Hepatocyte (in vitro differentiated cells): ENCODE data around the gene OSBPL10. TPM values are rescaled to one million over a fixed set of nuclear protein-coding genes. Genes with fewer than 3 reads are reported as not detected.

Experiments
- DNase-seq: peaks from one replicate; pipeline ENCODE4 v3.0.0-alpha.2; 2016; ENCODE audit warnings: low spot score
- H2AFZ ChIP-seq: fragments of 200-600 bp; sonication (generic); 2 replicates; pipeline ENCODE4 v1.6.0; 2016; ENCODE audit warnings: antibody characterized with exemption, mild to moderate bottlenecking
- H3K27ac ChIP-seq: fragments of 200-600 bp; sonication (generic); 2 replicates; pipeline ENCODE4 v1.5.1; 2016; ENCODE audit warnings: mild to moderate bottlenecking
- H3K27me3 ChIP-seq: fragments of 200-600 bp; sonication (generic); 2 replicates; pipeline ENCODE4 v1.6.1; 2016
- H3K36me3 ChIP-seq: fragments of 200-600 bp; sonication (generic); replicated peaks from 2 replicates; pipeline ENCODE4 v1.5.1; 2016; ENCODE audit warnings: low read depth; ENCODE audit not compliant: insufficient read depth
- H3K4me1 ChIP-seq: fragments of 200-600 bp; sonication (generic); 2 replicates; pipeline ENCODE4 v1.5.1; 2016; ENCODE audit warnings: mild to moderate bottlenecking, moderate library complexity; ENCODE audit not compliant: insufficient read depth
- H3K4me2 ChIP-seq: fragments of 200-600 bp; sonication (generic); 2 replicates; pipeline ENCODE4 v1.6.0; 2016
- H3K4me3 ChIP-seq: fragments of 200-600 bp; sonication (generic); 2 replicates; pipeline ENCODE4 v1.5.1; 2016; ENCODE audit warnings: mild to moderate bottlenecking
- H3K79me2 ChIP-seq: fragments of 200-600 bp; sonication (generic); 2 replicates; pipeline ENCODE4 v1.6.0; 2017; ENCODE audit warnings: mild to moderate bottlenecking
- H3K9me2 ChIP-seq: fragments of 200-600 bp; sonication (generic); replicated peaks from 2 replicates; pipeline ENCODE4 v1.6.0; 2017; ENCODE audit warnings: mild to moderate bottlenecking; ENCODE audit not compliant: insufficient read depth
- H3K9me3 ChIP-seq: fragments of 200-600 bp; sonication (generic); 2 replicates; pipeline ENCODE4 v1.5.1; 2016; ENCODE audit warnings: low read depth, mild to moderate bottlenecking
- H4K20me1 ChIP-seq: fragments of 200-600 bp; sonication (generic); 2 replicates; pipeline ENCODE4 v1.6.0; 2016; ENCODE audit warnings: mild to moderate bottlenecking; ENCODE audit not compliant: insufficient read depth, poor library complexity, severe bottlenecking
- EZH2 ChIP-seq: fragments of 200-600 bp; sonication (generic); IDR thresholded peaks from 2 replicates; pipeline ENCODE4 v1.6.1; 2016; ENCODE audit warnings: antibody characterized with exemption, mild to moderate bottlenecking, borderline replicate concordance
- EZH2phosphoT487 ChIP-seq: fragments of 200-600 bp; sonication (generic); IDR thresholded peaks from one replicate; pipeline ENCODE4 v1.6.1; 2018; ENCODE audit warnings: antibody characterized with exemption, mild to moderate bottlenecking, low read depth, moderate library complexity; ENCODE audit not compliant: unreplicated experiment, severe bottlenecking
- WGBS: methylation state at CpG from one replicate; pipeline ENCODE4 v1.1.6; 2016; ENCODE audit warnings: low lambda C conversion rate; ENCODE audit errors: missing lambda C conversion rate; 5-methylcytosine and 5-hydroxymethylcytosine counted together
- polyA plus RNA-seq: library from polyadenylated mRNA; unstranded; fragments of >200 nt; fragmentation: Nextera tagmentation; extraction: Ambion mirVana; gene quantifications from 2 replicates; pipeline ENCODE4 v1.2.1, GENCODE V29; 2016
- total RNA-seq: library from RNA; depleted of rRNA; stranded (reverse); fragments of >200 nt; gene quantifications from 2 replicates; pipeline ENCODE4 v1.2.3, GENCODE V29; 2014
- TF ChIP-seq, protein P1 (sequence below): fragments of 200-600 bp; sonication (generic); IDR thresholded peaks from 2 replicates; pipeline ENCODE4 v1.5.1; 2016; ENCODE audit warnings: antibody characterized with exemption, mild to moderate bottlenecking; ENCODE audit not compliant: poor library complexity

OSBPL10 gene
- total and polyA plus RNA-seq, 2 experiments from 2014 or later: 18.2 to 32.8 TPM

DNA sequence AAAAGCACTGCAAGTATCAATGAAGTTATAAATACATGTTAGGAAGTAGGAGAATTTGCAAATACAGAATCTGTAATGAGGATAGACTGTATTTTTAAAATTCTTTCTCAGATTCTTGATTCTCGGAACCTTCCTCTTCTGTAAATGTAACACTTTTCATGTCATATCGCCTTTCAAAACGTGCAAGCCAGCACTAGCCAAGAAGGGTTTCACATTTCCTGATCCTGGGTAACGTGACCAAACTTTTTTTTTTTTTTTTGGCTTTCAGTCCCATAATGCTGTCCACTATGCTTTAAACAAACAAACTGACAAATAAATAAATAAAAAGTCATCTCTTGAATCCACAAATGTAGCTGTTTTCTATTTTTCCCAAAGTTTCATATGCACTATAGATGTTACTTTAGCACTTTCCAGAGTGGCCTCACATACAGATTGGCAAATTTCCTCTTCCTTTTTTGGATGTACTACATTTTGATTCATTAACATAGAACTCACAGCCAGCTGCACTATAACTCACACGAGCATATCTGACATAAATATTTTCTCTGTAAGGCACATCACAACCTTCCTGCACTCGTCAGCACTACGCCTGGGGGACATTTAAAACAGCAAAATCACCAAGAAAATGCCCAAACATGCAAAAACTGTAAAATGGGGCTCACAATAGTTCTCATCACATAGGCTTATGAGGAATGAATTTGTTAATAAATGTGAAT lies 208.1 kb downstream of the OSBPL10 start:
- Histone ChIP-seq H3K27me3 (no peaks in the 10 kb centered on the region), H3K36me3 (no peaks in the 10 kb centered on the region), H3K79me2 (peaks cover 4% of the 10 kb centered on the region), H3K4me3 (no peak overlapping the region), H3K9me3 (no peaks in the 10 kb centered on the region), H2AFZ (no peak overlapping the region), H3K27ac (no peak overlapping the region), H3K4me2 (no peak overlapping the region), H4K20me1 (no peaks in the 10 kb centered on the region), H3K4me1 (no peaks in the 10 kb centered on the region), H3K9me2 (no peaks in the 10 kb centered on the region)
- WGBS: 80% methylated on average over 7 of the region's 7 CpGs
- no peak for DNase-seq
- TF ChIP-seq EZH2 (no peak), EZH2phosphoT487 (no peak)
- TF ChIP-seq, protein P1, sequence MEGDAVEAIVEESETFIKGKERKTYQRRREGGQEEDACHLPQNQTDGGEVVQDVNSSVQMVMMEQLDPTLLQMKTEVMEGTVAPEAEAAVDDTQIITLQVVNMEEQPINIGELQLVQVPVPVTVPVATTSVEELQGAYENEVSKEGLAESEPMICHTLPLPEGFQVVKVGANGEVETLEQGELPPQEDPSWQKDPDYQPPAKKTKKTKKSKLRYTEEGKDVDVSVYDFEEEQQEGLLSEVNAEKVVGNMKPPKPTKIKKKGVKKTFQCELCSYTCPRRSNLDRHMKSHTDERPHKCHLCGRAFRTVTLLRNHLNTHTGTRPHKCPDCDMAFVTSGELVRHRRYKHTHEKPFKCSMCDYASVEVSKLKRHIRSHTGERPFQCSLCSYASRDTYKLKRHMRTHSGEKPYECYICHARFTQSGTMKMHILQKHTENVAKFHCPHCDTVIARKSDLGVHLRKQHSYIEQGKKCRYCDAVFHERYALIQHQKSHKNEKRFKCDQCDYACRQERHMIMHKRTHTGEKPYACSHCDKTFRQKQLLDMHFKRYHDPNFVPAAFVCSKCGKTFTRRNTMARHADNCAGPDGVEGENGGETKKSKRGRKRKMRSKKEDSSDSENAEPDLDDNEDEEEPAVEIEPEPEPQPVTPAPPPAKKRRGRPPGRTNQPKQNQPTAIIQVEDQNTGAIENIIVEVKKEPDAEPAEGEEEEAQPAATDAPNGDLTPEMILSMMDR: no peak

DNA sequence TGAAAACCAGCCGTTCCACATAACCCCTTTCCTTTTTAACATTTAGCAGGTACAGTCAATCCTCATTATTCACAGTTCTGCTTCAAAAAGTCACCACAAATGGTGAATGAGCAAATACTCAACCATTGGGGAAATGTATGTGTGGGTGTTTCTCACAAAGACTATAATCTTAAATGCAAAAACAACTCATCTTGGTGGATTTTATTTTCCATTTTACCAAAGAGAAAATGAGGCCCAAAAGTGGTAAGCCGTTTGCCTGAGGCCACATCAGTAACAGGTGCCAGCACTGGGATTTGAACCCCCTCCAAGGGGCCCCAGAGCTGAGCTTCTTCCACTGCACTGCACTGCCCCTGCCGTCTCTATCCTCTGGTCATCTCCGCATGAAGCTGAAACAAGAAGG lies 208.8 kb downstream of the OSBPL10 start:
- WGBS: 75% methylated on average over 4 of the region's 4 CpGs
- no peak for DNase-seq
- TF ChIP-seq EZH2phosphoT487 (no peak), EZH2 (no peak)
- TF ChIP-seq, protein P1: no peak
- no peaks in the 10 kb centered on the region for H3K36me3 ChIP-seq
- H3K4me1 ChIP-seq: no peaks in the 10 kb centered on the region
- no peaks in the 10 kb centered on the region for H4K20me1 ChIP-seq
- H3K27ac ChIP-seq: no peak overlapping the region
- H3K79me2 ChIP-seq: peaks cover 4% of the 10 kb centered on the region
- no peaks in the 10 kb centered on the region for H3K9me2 ChIP-seq
- no peak overlapping the region for H3K4me3 ChIP-seq
- H3K27me3 ChIP-seq: no peaks in the 10 kb centered on the region
- no peak overlapping the region for H3K4me2 ChIP-seq
- H3K9me3 ChIP-seq: no peaks in the 10 kb centered on the region
- no peak overlapping the region for H2AFZ ChIP-seq

DNA sequence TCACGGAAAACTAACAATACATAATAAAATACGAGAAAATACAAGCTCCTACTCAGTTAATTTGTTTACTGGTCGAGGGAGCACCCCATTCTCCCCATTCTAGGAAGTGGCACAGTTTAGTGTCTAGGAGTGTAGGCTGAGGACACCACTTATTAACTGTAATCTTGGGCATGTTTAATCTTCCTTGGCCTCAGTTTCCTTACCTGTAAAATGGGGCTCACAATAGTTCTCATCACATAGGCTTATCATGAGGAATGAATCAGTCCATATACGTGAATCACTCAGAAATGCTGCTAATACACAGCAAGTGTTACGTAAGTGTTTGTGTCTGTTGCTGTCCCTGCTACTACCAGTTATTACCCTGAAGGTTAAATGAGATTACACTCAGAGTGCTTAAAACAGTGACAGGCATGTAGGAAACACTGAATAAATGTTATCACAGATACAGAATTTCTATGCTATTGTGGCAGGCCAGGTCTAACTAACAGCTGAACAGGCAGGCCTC lies 210.2 kb downstream of the OSBPL10 start:
- H3K36me3 ChIP-seq: no peaks in the 10 kb centered on the region
- no peak for TF ChIP-seq EZH2phosphoT487
- TF ChIP-seq EZH2: no peak
- TF ChIP-seq, protein P1: no peak
- H3K4me1 ChIP-seq: no peaks in the 10 kb centered on the region
- no peaks in the 10 kb centered on the region for H3K9me3 ChIP-seq
- no peaks in the 10 kb centered on the region for H3K9me2 ChIP-seq
- no peak overlapping the region for H3K4me2 ChIP-seq
- DNase-seq: no peak
- H3K79me2 ChIP-seq: peaks cover 4% of the 10 kb centered on the region
- no peaks in the 10 kb centered on the region for H4K20me1 ChIP-seq
- no peaks in the 10 kb centered on the region for H3K27me3 ChIP-seq
- H2AFZ ChIP-seq: no peak overlapping the region
- WGBS: 83% methylated on average over 5 of the region's 5 CpGs
- H3K4me3 ChIP-seq: no peak overlapping the region
- H3K27ac ChIP-seq: no peak overlapping the region
